NCI-H1436 (cell line): Measurements from ENCODE around the gene LTA.

Source experiments
- DNase-seq: peaks from one replicate; lab custom pipeline; 2025; lab: John Stamatoyannopoulos, UW

The LTA gene

DNA sequence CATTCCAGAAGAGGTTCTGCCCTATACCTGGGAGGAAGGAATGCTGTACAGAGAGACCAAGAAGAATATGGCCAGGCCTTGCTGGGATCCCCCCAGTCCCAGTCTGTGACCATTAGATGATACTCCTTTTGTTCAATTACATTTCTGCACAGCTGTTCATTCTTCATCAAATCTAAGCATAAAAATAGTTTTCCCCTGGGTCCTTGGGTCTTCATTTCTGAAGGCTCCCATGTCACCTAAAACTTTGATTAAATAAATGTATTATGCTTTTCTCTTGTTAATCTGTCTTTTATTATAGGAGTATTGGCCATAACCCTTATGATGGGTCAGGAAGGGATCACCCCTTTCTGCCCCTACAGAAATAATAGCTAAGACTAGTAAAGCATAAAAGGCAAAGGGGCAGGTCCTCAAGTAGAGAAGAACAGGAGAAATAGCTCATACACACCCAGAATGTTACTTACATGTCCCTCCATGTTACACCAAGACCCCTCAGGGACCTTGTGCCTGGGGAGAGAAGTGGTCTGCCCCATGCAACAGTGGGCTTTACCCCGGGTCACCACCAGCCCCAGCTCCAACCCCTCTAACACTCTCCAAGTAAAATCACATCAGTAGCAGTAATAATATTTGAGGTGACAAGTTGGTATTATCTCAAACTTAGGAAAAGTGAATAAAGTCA is 2.1 kb upstream of the LTA start:
- DNase-seq = no peak

DNA sequence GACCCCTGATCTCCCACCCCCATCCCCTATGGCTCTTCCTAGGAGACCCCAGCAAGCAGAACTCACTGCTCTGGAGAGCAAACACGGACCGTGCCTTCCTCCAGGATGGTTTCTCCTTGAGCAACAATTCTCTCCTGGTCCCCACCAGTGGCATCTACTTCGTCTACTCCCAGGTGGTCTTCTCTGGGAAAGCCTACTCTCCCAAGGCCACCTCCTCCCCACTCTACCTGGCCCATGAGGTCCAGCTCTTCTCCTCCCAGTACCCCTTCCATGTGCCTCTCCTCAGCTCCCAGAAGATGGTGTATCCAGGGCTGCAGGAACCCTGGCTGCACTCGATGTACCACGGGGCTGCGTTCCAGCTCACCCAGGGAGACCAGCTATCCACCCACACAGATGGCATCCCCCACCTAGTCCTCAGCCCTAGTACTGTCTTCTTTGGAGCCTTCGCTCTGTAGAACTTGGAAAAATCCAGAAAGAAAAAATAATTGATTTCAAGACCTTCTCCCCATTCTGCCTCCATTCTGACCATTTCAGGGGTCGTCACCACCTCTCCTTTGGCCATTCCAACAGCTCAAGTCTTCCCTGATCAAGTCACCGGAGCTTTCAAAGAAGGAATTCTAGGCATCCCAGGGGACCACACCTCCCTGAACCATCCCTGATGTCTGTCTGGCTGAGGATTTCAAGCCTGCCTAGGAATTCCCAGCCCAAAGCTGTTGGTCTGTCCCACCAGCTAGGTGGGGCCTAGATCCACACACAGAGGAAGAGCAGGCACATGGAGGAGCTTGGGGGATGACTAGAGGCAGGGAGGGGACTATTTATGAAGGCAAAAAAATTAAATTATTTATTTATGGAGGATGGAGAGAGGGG is 1.4 kb downstream of the LTA start:
- DNase-seq = no peak

DNA sequence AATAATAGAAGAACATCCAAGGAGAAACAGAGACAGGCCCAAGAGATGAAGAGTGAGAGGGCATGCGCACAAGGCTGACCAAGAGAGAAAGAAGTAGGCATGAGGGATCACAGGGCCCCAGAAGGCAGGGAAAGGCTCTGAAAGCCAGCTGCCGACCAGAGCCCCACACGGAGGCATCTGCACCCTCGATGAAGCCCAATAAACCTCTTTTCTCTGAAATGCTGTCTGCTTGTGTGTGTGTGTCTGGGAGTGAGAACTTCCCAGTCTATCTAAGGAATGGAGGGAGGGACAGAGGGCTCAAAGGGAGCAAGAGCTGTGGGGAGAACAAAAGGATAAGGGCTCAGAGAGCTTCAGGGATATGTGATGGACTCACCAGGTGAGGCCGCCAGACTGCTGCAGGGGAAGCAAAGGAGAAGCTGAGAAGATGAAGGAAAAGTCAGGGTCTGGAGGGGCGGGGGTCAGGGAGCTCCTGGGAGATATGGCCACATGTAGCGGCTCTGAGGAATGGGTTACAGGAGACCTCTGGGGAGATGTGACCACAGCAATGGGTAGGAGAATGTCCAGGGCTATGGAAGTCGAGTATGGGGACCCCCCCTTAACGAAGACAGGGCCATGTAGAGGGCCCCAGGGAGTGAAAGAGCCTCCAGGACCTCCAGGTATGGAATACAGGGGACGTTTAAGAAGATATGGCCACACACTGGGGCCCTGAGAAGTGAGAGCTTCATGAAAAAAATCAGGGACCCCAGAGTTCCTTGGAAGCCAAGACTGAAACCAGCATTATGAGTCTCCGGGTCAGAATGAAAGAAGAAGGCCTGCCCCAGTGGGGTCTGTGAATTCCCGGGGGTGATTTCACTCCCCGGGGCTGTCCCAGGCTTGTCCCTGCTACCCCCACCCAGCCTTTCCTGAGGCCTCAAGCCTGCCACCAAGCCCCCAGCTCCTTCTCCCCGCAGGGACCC is 2.3 kb downstream of the LTA start:
- DNase-seq = no peak

DNA sequence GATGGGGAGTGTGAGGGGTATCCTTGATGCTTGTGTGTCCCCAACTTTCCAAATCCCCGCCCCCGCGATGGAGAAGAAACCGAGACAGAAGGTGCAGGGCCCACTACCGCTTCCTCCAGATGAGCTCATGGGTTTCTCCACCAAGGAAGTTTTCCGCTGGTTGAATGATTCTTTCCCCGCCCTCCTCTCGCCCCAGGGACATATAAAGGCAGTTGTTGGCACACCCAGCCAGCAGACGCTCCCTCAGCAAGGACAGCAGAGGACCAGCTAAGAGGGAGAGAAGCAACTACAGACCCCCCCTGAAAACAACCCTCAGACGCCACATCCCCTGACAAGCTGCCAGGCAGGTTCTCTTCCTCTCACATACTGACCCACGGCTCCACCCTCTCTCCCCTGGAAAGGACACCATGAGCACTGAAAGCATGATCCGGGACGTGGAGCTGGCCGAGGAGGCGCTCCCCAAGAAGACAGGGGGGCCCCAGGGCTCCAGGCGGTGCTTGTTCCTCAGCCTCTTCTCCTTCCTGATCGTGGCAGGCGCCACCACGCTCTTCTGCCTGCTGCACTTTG is 3.3 kb downstream of the LTA start, which contains the start of gene TNF:
Gene TNF (plus strand): TSS at position 231 of the 567 bp plus-strand sequence. CDS start 177 bp downstream, at position 408.
- peak; percentile 14 for DNase-seq

DNA sequence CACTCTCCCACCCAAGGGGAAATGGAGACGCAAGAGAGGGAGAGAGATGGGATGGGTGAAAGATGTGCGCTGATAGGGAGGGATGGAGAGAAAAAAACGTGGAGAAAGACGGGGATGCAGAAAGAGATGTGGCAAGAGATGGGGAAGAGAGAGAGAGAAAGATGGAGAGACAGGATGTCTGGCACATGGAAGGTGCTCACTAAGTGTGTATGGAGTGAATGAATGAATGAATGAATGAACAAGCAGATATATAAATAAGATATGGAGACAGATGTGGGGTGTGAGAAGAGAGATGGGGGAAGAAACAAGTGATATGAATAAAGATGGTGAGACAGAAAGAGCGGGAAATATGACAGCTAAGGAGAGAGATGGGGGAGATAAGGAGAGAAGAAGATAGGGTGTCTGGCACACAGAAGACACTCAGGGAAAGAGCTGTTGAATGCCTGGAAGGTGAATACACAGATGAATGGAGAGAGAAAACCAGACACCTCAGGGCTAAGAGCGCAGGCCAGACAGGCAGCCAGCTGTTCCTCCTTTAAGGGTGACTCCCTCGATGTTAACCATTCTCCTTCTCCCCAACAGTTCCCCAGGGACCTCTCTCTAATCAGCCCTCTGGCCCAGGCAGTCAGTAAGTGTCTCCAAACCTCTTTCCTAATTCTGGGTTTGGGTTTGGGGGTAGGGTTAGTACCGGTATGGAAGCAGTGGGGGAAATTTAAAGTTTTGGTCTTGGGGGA is 4.0 kb downstream of the LTA start:
- no peak for DNase-seq

DNA sequence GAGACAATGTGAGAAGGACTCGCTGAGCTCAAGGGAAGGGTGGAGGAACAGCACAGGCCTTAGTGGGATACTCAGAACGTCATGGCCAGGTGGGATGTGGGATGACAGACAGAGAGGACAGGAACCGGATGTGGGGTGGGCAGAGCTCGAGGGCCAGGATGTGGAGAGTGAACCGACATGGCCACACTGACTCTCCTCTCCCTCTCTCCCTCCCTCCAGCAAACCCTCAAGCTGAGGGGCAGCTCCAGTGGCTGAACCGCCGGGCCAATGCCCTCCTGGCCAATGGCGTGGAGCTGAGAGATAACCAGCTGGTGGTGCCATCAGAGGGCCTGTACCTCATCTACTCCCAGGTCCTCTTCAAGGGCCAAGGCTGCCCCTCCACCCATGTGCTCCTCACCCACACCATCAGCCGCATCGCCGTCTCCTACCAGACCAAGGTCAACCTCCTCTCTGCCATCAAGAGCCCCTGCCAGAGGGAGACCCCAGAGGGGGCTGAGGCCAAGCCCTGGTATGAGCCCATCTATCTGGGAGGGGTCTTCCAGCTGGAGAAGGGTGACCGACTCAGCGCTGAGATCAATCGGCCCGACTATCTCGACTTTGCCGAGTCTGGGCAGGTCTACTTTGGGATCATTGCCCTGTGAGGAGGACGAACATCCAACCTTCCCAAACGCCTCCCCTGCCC is 4.9 kb downstream of the LTA start:
- no peak for DNase-seq

DNA sequence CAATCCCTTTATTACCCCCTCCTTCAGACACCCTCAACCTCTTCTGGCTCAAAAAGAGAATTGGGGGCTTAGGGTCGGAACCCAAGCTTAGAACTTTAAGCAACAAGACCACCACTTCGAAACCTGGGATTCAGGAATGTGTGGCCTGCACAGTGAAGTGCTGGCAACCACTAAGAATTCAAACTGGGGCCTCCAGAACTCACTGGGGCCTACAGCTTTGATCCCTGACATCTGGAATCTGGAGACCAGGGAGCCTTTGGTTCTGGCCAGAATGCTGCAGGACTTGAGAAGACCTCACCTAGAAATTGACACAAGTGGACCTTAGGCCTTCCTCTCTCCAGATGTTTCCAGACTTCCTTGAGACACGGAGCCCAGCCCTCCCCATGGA is 5.5 kb downstream of the LTA start:
- no peak for DNase-seq

DNA sequence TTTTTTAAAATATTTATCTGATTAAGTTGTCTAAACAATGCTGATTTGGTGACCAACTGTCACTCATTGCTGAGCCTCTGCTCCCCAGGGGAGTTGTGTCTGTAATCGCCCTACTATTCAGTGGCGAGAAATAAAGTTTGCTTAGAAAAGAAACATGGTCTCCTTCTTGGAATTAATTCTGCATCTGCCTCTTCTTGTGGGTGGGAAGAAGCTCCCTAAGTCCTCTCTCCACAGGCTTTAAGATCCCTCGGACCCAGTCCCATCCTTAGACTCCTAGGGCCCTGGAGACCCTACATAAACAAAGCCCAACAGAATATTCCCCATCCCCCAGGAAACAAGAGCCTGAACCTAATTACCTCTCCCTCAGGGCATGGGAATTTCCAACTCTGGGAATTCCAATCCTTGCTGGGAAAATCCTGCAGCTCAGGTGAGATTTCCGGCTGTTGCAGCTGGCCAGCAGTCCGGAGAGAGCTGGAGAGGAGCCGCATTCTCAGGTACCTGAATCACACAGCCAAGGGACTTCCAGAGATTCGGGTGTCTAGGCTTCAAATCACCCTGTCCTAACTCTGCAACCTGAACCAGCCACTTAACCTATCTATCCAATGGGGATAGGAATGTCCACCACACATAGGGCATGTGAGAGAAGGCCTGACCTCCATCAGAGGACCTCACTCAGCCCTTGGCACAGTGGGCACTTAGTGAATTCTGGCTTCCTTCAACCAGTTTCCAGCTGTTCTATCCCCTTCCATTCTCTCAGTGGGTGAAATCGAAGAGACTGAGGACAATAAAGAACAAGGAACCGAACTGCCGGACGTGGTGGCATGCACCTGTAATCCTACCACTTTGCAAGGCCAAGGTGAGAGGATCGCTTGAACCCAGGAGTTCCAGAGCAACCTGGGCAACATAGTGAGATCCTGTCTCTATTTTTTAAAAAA is 6.4 kb downstream of the LTA start:
- no peak for DNase-seq

DNA sequence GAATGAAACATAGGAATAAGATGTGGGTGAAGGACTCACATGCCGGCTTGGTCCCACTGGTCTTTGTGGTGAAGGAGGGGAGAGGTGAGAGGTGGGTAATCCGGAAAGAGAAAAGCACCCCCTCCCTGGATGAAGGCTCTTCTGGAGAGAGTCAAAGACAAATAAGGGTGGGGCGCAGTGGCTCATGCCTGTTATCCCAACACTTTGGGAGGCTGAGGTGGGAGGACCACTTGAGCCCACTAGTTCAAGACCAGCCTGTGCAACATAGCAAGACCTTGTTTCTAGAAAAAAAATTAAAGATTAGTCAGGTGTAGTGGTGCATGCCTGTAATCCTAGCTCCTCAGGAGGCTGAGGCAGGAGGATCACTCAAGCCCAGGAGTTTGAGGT is 7.0 kb downstream of the LTA start:
- no peak for DNase-seq

DNA sequence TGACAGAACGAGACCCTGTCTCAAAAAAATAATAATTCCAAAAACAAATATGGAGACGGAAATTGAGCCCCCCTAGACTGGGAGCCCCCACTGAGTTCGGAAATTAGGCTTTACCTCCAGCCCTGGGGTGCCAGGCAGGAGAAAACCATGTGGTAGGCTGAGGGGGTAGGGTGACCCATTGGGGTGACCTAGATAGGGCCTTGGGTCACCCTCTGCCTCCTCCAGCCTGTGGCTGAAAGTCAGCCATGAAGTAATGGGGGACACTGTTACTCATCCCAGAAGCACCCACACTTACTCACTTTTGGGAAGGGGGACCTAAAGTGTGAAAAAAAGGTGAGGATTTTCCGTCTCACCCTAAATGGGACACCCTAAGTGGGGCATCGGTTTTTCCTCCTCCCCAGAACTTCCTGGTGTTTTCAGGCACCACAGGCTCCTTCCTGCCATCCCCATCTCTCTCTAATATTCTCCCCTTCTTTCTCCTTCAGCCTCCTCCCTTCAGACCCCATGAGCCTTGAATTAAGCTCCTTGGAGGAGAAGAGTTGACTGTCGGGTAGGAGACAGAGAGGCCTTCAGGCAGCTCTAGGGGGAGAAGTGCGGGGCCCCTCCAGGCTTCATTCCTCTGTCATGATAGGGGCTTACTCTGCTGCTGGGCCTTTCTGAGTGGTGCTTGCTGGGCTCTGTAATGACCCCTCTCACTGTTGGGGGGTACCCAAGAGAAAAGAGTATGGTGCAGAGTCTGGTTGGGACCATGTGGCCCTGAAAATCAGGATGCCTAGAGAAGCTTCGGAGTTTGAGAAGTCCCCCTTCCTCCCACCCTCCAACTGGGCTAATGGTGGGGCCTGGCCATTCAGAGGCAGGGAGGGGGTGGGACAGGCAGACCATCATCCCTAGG is 7.7 kb downstream of the LTA start:
- no peak for DNase-seq

DNA sequence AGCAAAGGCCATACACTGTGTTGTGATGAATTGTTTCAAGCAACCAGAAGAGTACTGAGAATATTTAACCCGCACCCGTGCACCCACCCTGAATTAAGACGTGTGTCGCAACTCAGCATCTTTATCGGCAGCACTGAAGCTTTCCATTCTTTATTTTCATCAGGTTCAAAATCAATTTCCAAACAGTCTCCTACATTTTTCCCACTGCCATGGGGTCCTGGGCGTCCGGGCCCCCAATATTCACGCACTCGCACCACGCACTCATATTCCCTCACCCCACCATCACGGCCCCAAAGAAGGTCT is 8.3 kb downstream of the LTA start:
- no peak for DNase-seq

DNA sequence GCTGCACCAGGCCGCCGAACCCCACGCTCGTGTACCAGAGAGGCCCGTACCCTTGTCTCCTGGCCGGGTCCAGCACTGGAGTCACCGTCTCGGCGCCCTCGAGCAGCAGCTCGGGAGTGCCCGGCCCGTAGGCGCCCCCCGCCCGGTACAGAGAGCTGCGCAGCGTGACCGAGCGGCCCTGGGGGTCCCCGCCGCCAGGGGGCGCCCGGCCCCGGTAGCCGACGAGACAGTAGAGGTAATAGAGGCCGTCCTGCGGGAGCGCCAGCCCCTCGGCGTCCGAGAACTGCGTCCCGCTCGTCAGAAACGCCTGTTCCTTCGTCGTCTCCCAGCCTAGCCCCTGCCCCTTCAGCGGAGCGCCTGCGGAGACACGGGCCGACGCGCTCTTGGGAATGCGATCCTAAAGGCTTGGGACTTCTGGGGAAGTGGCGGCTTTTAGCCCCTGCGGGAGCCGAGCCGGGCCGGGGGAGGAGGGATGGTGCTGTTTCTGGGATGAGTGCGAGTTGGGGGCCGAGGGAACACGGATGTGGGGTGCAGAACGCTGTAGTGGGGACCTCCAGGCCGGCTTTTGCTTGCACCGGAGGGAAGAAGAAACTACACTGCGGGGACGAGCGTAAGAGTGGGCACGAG is 8.8 kb downstream of the LTA start:
- DNase-seq = peak; percentile 62

DNA sequence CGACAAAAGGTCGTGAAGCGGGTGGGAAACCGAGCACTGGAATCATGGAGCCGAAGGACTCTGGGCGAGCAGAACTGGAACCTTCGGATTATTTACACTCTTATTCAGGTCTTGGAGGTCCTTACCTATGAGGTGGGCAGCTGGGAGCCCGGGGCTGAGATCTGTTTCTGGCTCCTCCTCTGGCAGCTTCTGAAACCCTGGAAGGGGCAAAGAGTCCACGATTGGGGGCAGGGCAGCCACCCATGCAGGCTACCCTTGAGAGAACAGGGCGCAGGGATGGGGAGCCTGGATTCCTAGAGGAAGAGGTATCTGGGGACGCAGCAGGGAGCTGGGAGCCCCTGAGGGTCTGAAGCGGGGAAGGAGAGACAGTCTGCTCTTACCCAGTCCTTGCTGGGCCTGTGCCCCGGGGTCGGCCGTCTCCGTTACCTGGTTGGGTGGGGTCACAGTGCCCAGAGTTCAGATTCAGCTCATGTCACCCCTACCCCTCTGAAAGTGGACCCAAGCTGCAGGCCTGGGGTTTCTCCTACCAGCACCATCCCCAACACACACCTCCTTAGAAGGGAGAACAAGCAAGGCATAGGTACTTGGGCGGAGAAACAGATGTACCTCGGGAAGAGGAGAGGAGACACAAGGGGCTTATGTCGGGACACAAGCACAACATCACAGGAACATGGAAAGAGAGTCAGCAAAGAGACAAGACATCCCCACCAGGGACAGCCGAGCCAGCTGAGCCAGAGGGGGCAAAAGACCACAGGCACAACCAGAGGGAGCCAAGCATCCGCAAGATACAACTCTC is 9.5 kb downstream of the LTA start:
- DNase-seq = no peak

DNA sequence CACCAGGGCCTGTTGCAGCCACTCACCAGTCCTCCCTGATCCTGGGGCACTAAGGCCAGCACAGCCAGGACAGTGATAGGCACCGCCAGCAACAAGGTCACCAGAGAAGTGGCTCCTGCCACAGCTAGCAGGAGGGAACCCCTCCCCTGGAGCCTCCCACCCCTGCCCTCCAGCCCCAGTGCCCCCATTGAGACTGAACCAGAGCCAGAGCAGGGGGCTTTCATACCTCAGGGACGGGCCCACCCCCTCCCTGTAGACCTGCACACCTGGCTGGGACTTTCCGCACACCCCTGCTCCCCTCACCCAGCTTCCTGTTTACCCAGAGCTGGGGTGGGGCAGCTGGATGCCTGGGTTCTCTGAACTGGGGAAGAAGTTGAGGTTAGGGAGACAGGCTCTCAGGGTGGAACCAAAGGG is 10.1 kb downstream of the LTA start, which contains the start of gene LTB:
Gene LTB (minus strand): TSS at position 195 of the 414 bp plus-strand sequence. CDS start 7 bp downstream, at position 188.
- no peak for DNase-seq

DNA sequence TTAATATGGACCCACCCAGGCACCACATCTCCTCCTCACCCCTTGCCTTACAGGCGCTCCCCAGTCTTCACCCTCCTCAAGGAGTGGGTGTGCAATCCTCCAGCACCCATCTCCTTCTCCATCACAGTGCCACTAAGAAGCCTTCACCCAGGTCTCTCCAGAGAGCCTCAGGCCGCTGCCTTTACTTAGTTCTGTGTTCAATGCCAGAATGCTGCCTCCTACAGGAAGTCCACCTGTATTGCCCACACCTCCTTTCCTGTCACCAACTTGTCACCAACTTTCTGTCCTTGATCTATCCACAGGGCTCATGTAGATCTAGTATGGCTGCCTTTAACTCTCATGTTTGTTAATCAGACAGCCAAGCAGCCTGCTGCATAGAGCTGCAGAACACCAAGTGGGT is 13.4 kb downstream of the LTA start:
- DNase-seq = no peak

DNA sequence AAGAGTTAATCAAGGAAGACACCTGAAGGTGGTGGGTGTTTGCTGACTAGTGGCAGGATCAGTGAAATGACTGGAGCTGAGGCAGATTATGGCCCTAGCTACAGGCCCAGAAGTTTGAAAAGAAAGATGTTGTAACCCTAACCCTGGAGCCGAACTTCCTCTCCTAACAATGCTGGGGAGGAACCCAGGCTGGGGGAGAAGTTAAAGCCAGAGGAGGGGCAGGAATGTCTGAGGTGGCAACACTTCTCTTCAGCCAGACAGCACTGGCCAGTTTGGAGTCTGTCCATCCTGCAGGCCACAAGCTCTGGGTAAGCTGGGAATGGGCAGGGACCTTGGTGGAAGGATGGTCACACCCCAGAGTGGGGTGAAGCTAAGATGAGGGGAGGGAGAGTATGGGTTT is 13.9 kb downstream of the LTA start, which contains the start of gene LST1:
Gene LST1 (plus strand): TSS at position 270 of the 400 bp plus-strand sequence. CDS start 1,023 bp downstream, outside the sequence.
- no peak for DNase-seq
